GM12892 (cell line): ENCODE measurements around the gene GALNT16.

ENCODE experiments used
- DNase-seq: peaks from one replicate; pipeline ENCODE4 v3.0.0; 2011; ENCODE audit not compliant: insufficient read length
- FAIRE-seq: peaks from 2 replicates; lab custom pipeline; 2011; peaks lifted over from hg19 to GRCh38; lab: Jason Lieb, UNC
- POLR2A ChIP-seq: IDR thresholded peaks from 2 replicates; pipeline ENCODE4 v1.6.1; 2011; ENCODE audit warnings: low read depth, low read length, control low read depth
- POLR2AphosphoS5 ChIP-seq: IDR thresholded peaks from 2 replicates; pipeline ENCODE4 v1.6.1; 2011; ENCODE audit warnings: low read depth, low read length, control low read depth
- TAF1 ChIP-seq: IDR thresholded peaks from 2 replicates; pipeline ENCODE4 v1.6.1; 2011; ENCODE audit warnings: low read depth, mild to moderate bottlenecking, control low read depth, low read length, borderline replicate concordance

GALNT16 gene

GRCh38 chr14:69261761-69262331 is 1.9 kb downstream of the GALNT16 start:
- FAIRE-seq (no peak), DNase-seq (no peak)
- TF ChIP-seq POLR2AphosphoS5: no peak
- no peak for TF ChIP-seq TAF1
- TF ChIP-seq POLR2A: no peak

- DNase-seq (no peak), FAIRE-seq (no peak)
- TF ChIP-seq POLR2A (no peak), TAF1 (no peak), POLR2AphosphoS5 (no peak)
Observed at GRCh38 chr14:69262516-69262915, 2.6 kb downstream of the GALNT16 start.

- DNase-seq (no peak), FAIRE-seq (peak; percentile 44)
- TF ChIP-seq POLR2A: no peak
- TF ChIP-seq TAF1: no peak
- no peak for TF ChIP-seq POLR2AphosphoS5
Observed at GRCh38 chr14:69263364-69263763, 3.4 kb downstream of the GALNT16 start.

- DNase-seq (no peak), FAIRE-seq (peak; percentile 83)
- TF ChIP-seq POLR2AphosphoS5 (no peak), POLR2A (no peak), TAF1 (no peak)
Observed at GRCh38 chr14:69263771-69264170, 3.8 kb downstream of the GALNT16 start.

- DNase-seq: no peak
- TF ChIP-seq POLR2A: no peak
- FAIRE-seq: no peak
Observed at GRCh38 chr14:69266572-69267345, 6.8 kb downstream of the GALNT16 start.

- TF ChIP-seq TAF1: no peak
- TF ChIP-seq POLR2AphosphoS5: no peak
- TF ChIP-seq POLR2A: no peak
- no peak for DNase-seq
- no peak for FAIRE-seq
Observed at GRCh38 chr14:69267492-69267891, 7.5 kb downstream of the GALNT16 start.

GRCh38 chr14:69268223-69268622 is 8.3 kb downstream of the GALNT16 start:
- DNase-seq: no peak
- no peak for FAIRE-seq

GRCh38 chr14:69268763-69269162 is 8.8 kb downstream of the GALNT16 start:
- FAIRE-seq: no peak
- no peak for TF ChIP-seq POLR2A
- TF ChIP-seq POLR2AphosphoS5: no peak
- TF ChIP-seq TAF1: no peak
- no peak for DNase-seq

More at GRCh38 chr14:69268223-69268622, 8.3 kb downstream of the GALNT16 start:
- TF ChIP-seq POLR2A (no peak), TAF1 (no peak), POLR2AphosphoS5 (no peak)

GRCh38 chr14:69269381-69269780 is 9.4 kb downstream of the GALNT16 start:
- DNase-seq (no peak), FAIRE-seq (no peak)
- no peak for TF ChIP-seq POLR2AphosphoS5
- no peak for TF ChIP-seq POLR2A
- no peak for TF ChIP-seq TAF1

GRCh38 chr14:69270097-69270496 is 10.1 kb downstream of the GALNT16 start:
- TF ChIP-seq TAF1 (no peak), POLR2A (no peak)
- FAIRE-seq (no peak), DNase-seq (no peak)

GRCh38 chr14:69270795-69271708 is 11.1 kb downstream of the GALNT16 start:
- FAIRE-seq: no peak
- DNase-seq: no peak
- TF ChIP-seq TAF1 (no peak), POLR2AphosphoS5 (no peak), POLR2A (no peak)

- no peak for TF ChIP-seq POLR2AphosphoS5
- TF ChIP-seq POLR2A: no peak
- no peak for TF ChIP-seq TAF1
- FAIRE-seq (no peak), DNase-seq (no peak)
Observed at GRCh38 chr14:69274321-69274720, 14.4 kb downstream of the GALNT16 start.
